ENCODE data around the gene RPAP3. TPM values are rescaled to one million over a fixed set of nuclear protein-coding genes. Genes with fewer than 3 reads are reported as not detected.
A peak's percentile ranks its signal among the peaks of the same experiment; 100 is the strongest.

RPAP3 gene
- total and polyA plus RNA-seq, 10 donors: 12.2 to 35.5 (median 26.4) TPM

- no peak overlapping the region for H3K4me3 ChIP-seq
- H3K9me3 ChIP-seq: no peaks in the 10 kb centered on the region
- TF ChIP-seq POLR2AphosphoS5 (IDR thresholded peaks at IDR 0.05) (no peak), CTCF (IDR thresholded peaks at IDR 0.05 in 8 of 11, conservative IDR thresholded peaks at IDR 0.05 in 3 of 11) (no peak), POLR2A (IDR thresholded peaks at IDR 0.05) (no peak)
- peaks cover 0 to 25% (median 2%) of the 10 kb centered on the region in 6 donors for H3K36me3 ChIP-seq
- peak overlapping the region in 1 of 8 donors; percentile 9 for H3K27ac ChIP-seq
- no peak for DNase-seq
- intact Hi-C loops (cut with DNase I; ENCODE audit: low total_unique reads): loop anchor here (5.0 to 10.0 kb wide), 3 partner anchors 51 to 449 kb away; no protein-coding TSS in a partner anchor
- H3K27me3 ChIP-seq (replicated peaks in 1 of 7): no peaks in the 10 kb centered on the region
- peaks cover 20 to 56% (median 30%) of the 10 kb centered on the region in 6 donors for H3K4me1 ChIP-seq
- 87 to 95% (median 91%) methylated on average over 11 to 13 of the region's 13 CpGs for WGBS, 5 donors
Observed at GRCh38 chr12:47715877-47716548, 10.2 kb upstream of the RPAP3 start.

- H3K27ac ChIP-seq: peak overlapping the region in 1 of 8 donors; percentile 9
- no peaks in the 10 kb centered on the region for H3K9me3 ChIP-seq
Observed at GRCh38 chr12:47715393-47715876, 9.6 kb upstream of the RPAP3 start.

GRCh38 chr12:47714826-47715386 lies 9.1 kb upstream of the RPAP3 start:
- Histone ChIP-seq H3K27ac (peak overlapping the region in 2 of 8 donors; percentile 9 to 27), H3K36me3 (peaks cover 0 to 16% (median 0%) of the 10 kb centered on the region in 6 donors), H3K27me3 (replicated peaks in 1 of 7) (no peaks in the 10 kb centered on the region), H3K4me3 (no peak overlapping the region), H3K4me1 (peaks cover 20 to 64% (median 37%) of the 10 kb centered on the region in 6 donors), H3K9me3 (no peaks in the 10 kb centered on the region)
- no peak for DNase-seq
- no peak for TF ChIP-seq POLR2A (IDR thresholded peaks at IDR 0.05)
- WGBS, 5 donors: 39 to 52% (median 44%) methylated on average over 5 of the region's 5 CpGs
- intact Hi-C loops (cut with DNase I; ENCODE audit: low total_unique reads): loop anchor here (5.0 to 10.0 kb wide), 3 partner anchors 52 to 450 kb away; no protein-coding TSS in a partner anchor

More at GRCh38 chr12:47715393-47715876, 9.6 kb upstream of the RPAP3 start:
- H3K36me3 ChIP-seq: peaks cover 0 to 19% (median under 1%) of the 10 kb centered on the region in 6 donors
- peaks cover 20 to 59% (median 32%) of the 10 kb centered on the region in 6 donors for H3K4me1 ChIP-seq
- no peaks in the 10 kb centered on the region for H3K27me3 ChIP-seq (replicated peaks in 1 of 7)
- TF ChIP-seq CTCF (IDR thresholded peaks at IDR 0.05 in 8 of 11, conservative IDR thresholded peaks at IDR 0.05 in 3 of 11) (peak in 10 of 11 experiments; percentile 64 to 89 (median 82)), POLR2AphosphoS5 (IDR thresholded peaks at IDR 0.05) (no peak)
- H3K4me3 ChIP-seq: no peak overlapping the region
- DNase-seq: peak; percentile 90
- intact Hi-C loops (cut with DNase I; ENCODE audit: low total_unique reads): loop anchor here (5.0 to 10.0 kb wide), 3 partner anchors 52 to 449 kb away; no protein-coding TSS in a partner anchor
- WGBS, 5 donors: 24 to 32% (median 26%) methylated on average over 10 of the region's 10 CpGs

GRCh38 chr12:47712171-47712570 lies 6.3 kb upstream of the RPAP3 start:
- WGBS, 5 donors: 89 to 96% (median 90%) methylated on average over 6 of the region's 6 CpGs
- intact Hi-C loops (cut with DNase I; ENCODE audit: low total_unique reads): loop anchor here (10.0 kb wide), 1 partner anchor 453 kb away; no protein-coding TSS in a partner anchor
- peaks cover 21 to 76% (median 52%) of the 10 kb centered on the region in 6 donors for H3K4me1 ChIP-seq
- H3K27ac ChIP-seq: no peak overlapping the region
- H3K4me3 ChIP-seq: no peak overlapping the region
- no peaks in the 10 kb centered on the region for H3K27me3 ChIP-seq (replicated peaks in 1 of 7)
- H3K9me3 ChIP-seq: no peaks in the 10 kb centered on the region
- H3K36me3 ChIP-seq: peaks cover 0 to 7% (median 0%) of the 10 kb centered on the region in 6 donors
- TF ChIP-seq POLR2AphosphoS5 (IDR thresholded peaks at IDR 0.05) (no peak), POLR2A (IDR thresholded peaks at IDR 0.05) (no peak), CTCF (IDR thresholded peaks at IDR 0.05 in 8 of 11, conservative IDR thresholded peaks at IDR 0.05 in 3 of 11) (no peak)
- DNase-seq: no peak

Measured in spleen (tissue), 11 donors.